ENCODE results near the gene FAM131C.

The FAM131C gene

DNA sequence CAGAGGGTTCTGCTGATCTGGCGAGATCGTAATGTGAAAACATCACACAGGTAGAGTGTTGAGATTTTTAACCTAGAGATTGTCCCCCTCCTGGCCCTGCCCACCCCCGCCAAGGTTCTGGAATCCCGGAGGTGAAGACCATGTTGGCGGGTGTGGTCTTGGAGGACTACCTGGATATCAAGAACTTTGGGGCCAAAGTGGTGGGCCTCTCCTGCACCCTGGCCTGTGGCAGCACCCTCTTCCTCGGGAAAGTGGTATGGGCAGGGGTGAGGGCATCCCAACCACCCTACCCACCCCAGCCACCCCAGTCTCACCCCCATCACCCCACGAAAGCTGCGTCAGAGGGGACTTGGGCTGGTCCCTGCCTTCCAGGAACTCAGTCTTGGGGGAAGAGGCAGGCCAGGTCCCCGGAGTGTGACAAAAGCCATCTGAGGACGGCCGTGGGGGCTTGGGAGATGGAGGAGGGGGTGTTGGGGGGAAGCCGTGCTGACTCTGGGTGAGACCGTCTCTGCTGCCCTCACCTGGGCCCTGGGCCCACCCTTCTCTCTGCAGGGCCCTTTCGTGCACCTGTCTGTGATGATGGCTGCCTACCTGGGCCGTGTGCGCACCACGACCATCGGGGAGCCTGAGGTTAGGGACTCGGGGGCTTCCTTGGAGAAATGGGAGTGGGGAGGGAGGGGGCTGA, 25.5 kb downstream of the FAM131C start:
- H3K4me2 ChIP-seq (ENCODE audit: low read length, poor library complexity, severe bottlenecking): no peak overlapping the region
- H3K27ac ChIP-seq (ENCODE audit: low read length, poor library complexity, severe bottlenecking): no peak overlapping the region
- no peaks in the 10 kb centered on the region for H3K9me3 ChIP-seq (ENCODE audit: control insufficient read depth, low read length)
- peak overlapping the region in 1 of 2 experiments; percentile 18 for H3K18ac ChIP-seq (ENCODE audit: low read depth in 1 of 2, low read length in 2 of 2)
- H3K14ac ChIP-seq (ENCODE audit: low read length in 2 of 2): no peak overlapping the region
- H3K27me3 ChIP-seq (ENCODE audit: control insufficient read depth in 1 of 2, insufficient read depth in 1 of 2, low read length in 2 of 2): peaks cover 0 to 26% of the 10 kb centered on the region in 2 experiments
- no peak overlapping the region for H2BK120ac ChIP-seq (ENCODE audit: low read depth, low read length)
- WGBS: 85% methylated on average over 7 of the region's 19 CpGs
- no peak overlapping the region for H3K4me3 ChIP-seq (ENCODE audit: insufficient read depth in 1 of 2, low read depth in 1 of 2, low read length in 2 of 2)
- no peaks in the 10 kb centered on the region for H3K36me3 ChIP-seq (ENCODE audit: control insufficient read depth in 1 of 2, insufficient read depth in 2 of 2, low read depth in 1 of 2, low read length in 2 of 2)
- H3K79me1 ChIP-seq (replicated peaks; ENCODE audit: low read length, poor library complexity, severe bottlenecking): no peaks in the 10 kb centered on the region
- no peak overlapping the region for H3K9ac ChIP-seq (ENCODE audit: low read length)
- no peak overlapping the region for H2BK12ac ChIP-seq (ENCODE audit: low read length in 2 of 2)
- no peak overlapping the region for H2AFZ ChIP-seq (ENCODE audit: low read depth, low read length)
- H3K4me1 ChIP-seq (ENCODE audit: control insufficient read depth, insufficient read depth, low read depth, low read length): peaks cover 12% of the 10 kb centered on the region
- H4K91ac ChIP-seq (ENCODE audit: low read length): peak overlapping the region; percentile 43
- H3K23ac ChIP-seq (ENCODE audit: low read length in 2 of 2): no peak overlapping the region
- DNase-seq: no peak
- no peak overlapping the region for H3K4ac ChIP-seq (ENCODE audit: low read depth in 1 of 2, low read length in 2 of 2)
- no peak overlapping the region for H2AK5ac ChIP-seq (ENCODE audit: low read length, severe bottlenecking)
- H2BK15ac ChIP-seq (ENCODE audit: low read depth, poor library complexity, severe bottlenecking): no peak overlapping the region
- H4K8ac ChIP-seq (ENCODE audit: low read length): no peak overlapping the region
- H2BK5ac ChIP-seq (ENCODE audit: low read depth, low read length, poor library complexity, severe bottlenecking): no peak overlapping the region

DNA sequence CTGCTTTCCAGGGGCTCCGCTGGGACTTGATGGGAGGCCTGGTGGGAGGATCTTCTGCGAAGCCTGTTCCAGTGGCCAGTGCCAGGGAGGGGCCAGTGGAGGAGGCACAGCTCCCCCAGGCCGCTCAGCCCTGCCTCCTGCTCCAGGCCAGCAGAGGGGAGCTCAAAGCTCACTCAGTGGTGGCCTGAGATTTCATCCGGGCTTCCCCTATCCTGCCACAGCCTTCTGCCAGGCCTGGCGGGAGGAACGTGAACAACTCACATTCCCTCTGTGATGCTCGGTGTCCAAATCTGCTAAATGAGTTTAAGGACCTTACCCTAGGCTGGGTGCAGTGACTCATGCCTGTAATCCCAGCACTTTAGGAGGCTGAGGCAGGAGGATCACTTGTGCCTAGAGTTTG, 26.6 kb downstream of the FAM131C start:
- Histone ChIP-seq H3K23ac (ENCODE audit: low read length in 2 of 2) (no peak overlapping the region), H3K18ac (ENCODE audit: low read depth in 1 of 2, low read length in 2 of 2) (no peak overlapping the region), H3K79me1 (replicated peaks; ENCODE audit: low read length, poor library complexity, severe bottlenecking) (no peaks in the 10 kb centered on the region), H2BK12ac (ENCODE audit: low read length in 2 of 2) (no peak overlapping the region), H3K9ac (ENCODE audit: low read length) (no peak overlapping the region), H4K91ac (ENCODE audit: low read length) (no peak overlapping the region), H2BK120ac (ENCODE audit: low read depth, low read length) (no peak overlapping the region), H4K8ac (ENCODE audit: low read length) (no peak overlapping the region), H3K36me3 (ENCODE audit: control insufficient read depth in 1 of 2, insufficient read depth in 2 of 2, low read depth in 1 of 2, low read length in 2 of 2) (no peaks in the 10 kb centered on the region), H3K4me2 (ENCODE audit: low read length, poor library complexity, severe bottlenecking) (no peak overlapping the region), H3K27ac (ENCODE audit: low read length, poor library complexity, severe bottlenecking) (no peak overlapping the region), H3K14ac (ENCODE audit: low read length in 2 of 2) (no peak overlapping the region), H3K27me3 (ENCODE audit: control insufficient read depth in 1 of 2, insufficient read depth in 1 of 2, low read length in 2 of 2) (peaks cover 0 to 28% of the 10 kb centered on the region in 2 experiments), H3K4me3 (ENCODE audit: insufficient read depth in 1 of 2, low read depth in 1 of 2, low read length in 2 of 2) (no peak overlapping the region), H2AK5ac (ENCODE audit: low read length, severe bottlenecking) (no peak overlapping the region), H2BK15ac (ENCODE audit: low read depth, poor library complexity, severe bottlenecking) (peak overlapping the region; percentile 45), H2AFZ (ENCODE audit: low read depth, low read length) (no peak overlapping the region), H2BK5ac (ENCODE audit: low read depth, low read length, poor library complexity, severe bottlenecking) (no peak overlapping the region), H3K4ac (ENCODE audit: low read depth in 1 of 2, low read length in 2 of 2) (no peak overlapping the region), H3K4me1 (ENCODE audit: control insufficient read depth, insufficient read depth, low read depth, low read length) (peaks cover 12% of the 10 kb centered on the region), H3K9me3 (ENCODE audit: control insufficient read depth, low read length) (no peaks in the 10 kb centered on the region)
- DNase-seq: peak; percentile 39
- WGBS: 73% methylated on average over 7 of the region's 7 CpGs

- no peak overlapping the region for H2AK5ac ChIP-seq (ENCODE audit: low read length, severe bottlenecking)
- no peak overlapping the region for H4K91ac ChIP-seq (ENCODE audit: low read length)
- no peak overlapping the region for H4K8ac ChIP-seq (ENCODE audit: low read length)
- H3K4me3 ChIP-seq (ENCODE audit: insufficient read depth in 1 of 2, low read depth in 1 of 2, low read length in 2 of 2): no peak overlapping the region
- H3K79me1 ChIP-seq (replicated peaks; ENCODE audit: low read length, poor library complexity, severe bottlenecking): no peaks in the 10 kb centered on the region
- H3K4me1 ChIP-seq (ENCODE audit: control insufficient read depth, insufficient read depth, low read depth, low read length): peaks cover 5% of the 10 kb centered on the region
- no peak overlapping the region for H2BK15ac ChIP-seq (ENCODE audit: low read depth, poor library complexity, severe bottlenecking)
- H3K23ac ChIP-seq (ENCODE audit: low read length in 2 of 2): no peak overlapping the region
- peaks cover 0 to 42% of the 10 kb centered on the region in 2 experiments for H3K27me3 ChIP-seq (ENCODE audit: control insufficient read depth in 1 of 2, insufficient read depth in 1 of 2, low read length in 2 of 2)
- no peak overlapping the region for H2AFZ ChIP-seq (ENCODE audit: low read depth, low read length)
- H2BK12ac ChIP-seq (ENCODE audit: low read length in 2 of 2): no peak overlapping the region
- H3K36me3 ChIP-seq (ENCODE audit: control insufficient read depth in 1 of 2, insufficient read depth in 2 of 2, low read depth in 1 of 2, low read length in 2 of 2): no peaks in the 10 kb centered on the region
- no peaks in the 10 kb centered on the region for H3K9me3 ChIP-seq (ENCODE audit: control insufficient read depth, low read length)
- no peak overlapping the region for H3K27ac ChIP-seq (ENCODE audit: low read length, poor library complexity, severe bottlenecking)
- no peak overlapping the region for H3K18ac ChIP-seq (ENCODE audit: low read depth in 1 of 2, low read length in 2 of 2)
- no peak overlapping the region for H2BK5ac ChIP-seq (ENCODE audit: low read depth, low read length, poor library complexity, severe bottlenecking)
- 100% methylated on average over 1 of the region's 5 CpGs for WGBS
- no peak for DNase-seq
- H3K4ac ChIP-seq (ENCODE audit: low read depth in 1 of 2, low read length in 2 of 2): no peak overlapping the region
- no peak overlapping the region for H3K9ac ChIP-seq (ENCODE audit: low read length)
- H2BK120ac ChIP-seq (ENCODE audit: low read depth, low read length): no peak overlapping the region
- no peak overlapping the region for H3K14ac ChIP-seq (ENCODE audit: low read length in 2 of 2)
- no peak overlapping the region for H3K4me2 ChIP-seq (ENCODE audit: low read length, poor library complexity, severe bottlenecking)
Observed at GRCh38 chr1:16043950-16044349, 29.5 kb downstream of the FAM131C start.

- H3K4me3 ChIP-seq (ENCODE audit: insufficient read depth in 1 of 2, low read depth in 1 of 2, low read length in 2 of 2): no peak within 1 kb of the TSS
- peak within 1 kb of the TSS; percentile 56 for H4K91ac ChIP-seq (ENCODE audit: low read length)
- H3K18ac ChIP-seq (ENCODE audit: low read depth in 1 of 2, low read length in 2 of 2): no peak within 1 kb of the TSS
- no peaks in the 10 kb centered on the region for H3K9me3 ChIP-seq (ENCODE audit: control insufficient read depth, low read length)
- H3K27me3 ChIP-seq (ENCODE audit: control insufficient read depth in 1 of 2, insufficient read depth in 1 of 2, low read length in 2 of 2): peaks cover under 1 to 39% of the 10 kb centered on the region in 2 experiments
- peaks cover under 1% of the 10 kb centered on the region for H3K4me1 ChIP-seq (ENCODE audit: control insufficient read depth, insufficient read depth, low read depth, low read length)
- H3K27ac ChIP-seq (ENCODE audit: low read length, poor library complexity, severe bottlenecking): no peak within 1 kb of the TSS
- no peak within 1 kb of the TSS for H2BK5ac ChIP-seq (ENCODE audit: low read depth, low read length, poor library complexity, severe bottlenecking)
- no peaks in the 10 kb centered on the region for H3K36me3 ChIP-seq (ENCODE audit: control insufficient read depth in 1 of 2, insufficient read depth in 2 of 2, low read depth in 1 of 2, low read length in 2 of 2)
- no peak within 1 kb of the TSS for H3K4me2 ChIP-seq (ENCODE audit: low read length, poor library complexity, severe bottlenecking)
- no peak within 1 kb of the TSS for H3K14ac ChIP-seq (ENCODE audit: low read length in 2 of 2)
- DNase-seq: no peak
- no peak within 1 kb of the TSS for H4K8ac ChIP-seq (ENCODE audit: low read length)
- no peak within 1 kb of the TSS for H3K9ac ChIP-seq (ENCODE audit: low read length)
- no peaks in the 10 kb centered on the region for H3K79me1 ChIP-seq (replicated peaks; ENCODE audit: low read length, poor library complexity, severe bottlenecking)
- WGBS: 70% methylated on average over 7 of the region's 7 CpGs
- H2BK15ac ChIP-seq (ENCODE audit: low read depth, poor library complexity, severe bottlenecking): no peak within 1 kb of the TSS
- no peak within 1 kb of the TSS for H2BK120ac ChIP-seq (ENCODE audit: low read depth, low read length)
- no peak within 1 kb of the TSS for H3K23ac ChIP-seq (ENCODE audit: low read length in 2 of 2)
- no peak within 1 kb of the TSS for H2AFZ ChIP-seq (ENCODE audit: low read depth, low read length)
- H2BK12ac ChIP-seq (ENCODE audit: low read length in 2 of 2): no peak within 1 kb of the TSS
- no peak within 1 kb of the TSS for H2AK5ac ChIP-seq (ENCODE audit: low read length, severe bottlenecking)
- H3K4ac ChIP-seq (ENCODE audit: low read depth in 1 of 2, low read length in 2 of 2): no peak within 1 kb of the TSS
Observed at GRCh38 chr1:16043521-16043920, 29.9 kb downstream of the FAM131C start, which contains the start of gene CLCNKB. TSS of gene CLCNKB (plus strand) at chr1:16043782. CDS start at chr1:16044493, 711 bp downstream.
